SJSA1 (cell line): ENCODE data around the gene RNF148. TPM values are rescaled to one million over a fixed set of nuclear protein-coding genes. Genes with fewer than 3 reads are reported as not detected.

ENCODE experiments used
- DNase-seq, 2 experiments: peaks; one replicate each; pipeline ENCODE4 v3.0.0-alpha.2; 2015 to 2020; ENCODE audit warnings: low spot score in 2 of 2, low read depth in 1 of 2
- H3K27ac ChIP-seq: fragments of 250-450 bp; sonication (Bioruptor Pico); 2 replicates; pipeline ENCODE4 v1.5.1; 2020; ENCODE audit warnings: mild to moderate bottlenecking, moderate library complexity
- H3K27me3 ChIP-seq: fragments of 250-450 bp; sonication (Bioruptor Pico); replicated peaks from 2 replicates; pipeline ENCODE4 v1.5.1; 2020; ENCODE audit warnings: mild to moderate bottlenecking, moderate library complexity
- H3K36me3 ChIP-seq: fragments of 250-450 bp; sonication (Bioruptor Pico); 2 replicates; pipeline ENCODE4 v1.5.1; 2020; ENCODE audit warnings: mild to moderate bottlenecking
- H3K4me1 ChIP-seq: fragments of 250-450 bp; sonication (Bioruptor Pico); replicated peaks from 2 replicates; pipeline ENCODE4 v1.6.1; 2021; ENCODE audit warnings: mild to moderate bottlenecking
- H3K4me3 ChIP-seq: fragments of 250-450 bp; sonication (Bioruptor Pico); 2 replicates; pipeline ENCODE4 v1.5.1; 2020; ENCODE audit warnings: mild to moderate bottlenecking
- H3K9me3 ChIP-seq: fragments of 250-450 bp; sonication (Bioruptor Pico); replicated peaks from 2 replicates; pipeline ENCODE4 v1.5.1; 2020; ENCODE audit warnings: mild to moderate bottlenecking
- total RNA-seq: library from RNA; depleted of rRNA; stranded (reverse); fragments of >200 nt; shearing (Covaris generic); gene quantifications from 2 replicates; pipeline ENCODE4 v1.2.3, GENCODE V29; 2014

Gene RNF148
- total RNA-seq, 1 experiment from 2014 or later: 0.39 TPM

DNA sequence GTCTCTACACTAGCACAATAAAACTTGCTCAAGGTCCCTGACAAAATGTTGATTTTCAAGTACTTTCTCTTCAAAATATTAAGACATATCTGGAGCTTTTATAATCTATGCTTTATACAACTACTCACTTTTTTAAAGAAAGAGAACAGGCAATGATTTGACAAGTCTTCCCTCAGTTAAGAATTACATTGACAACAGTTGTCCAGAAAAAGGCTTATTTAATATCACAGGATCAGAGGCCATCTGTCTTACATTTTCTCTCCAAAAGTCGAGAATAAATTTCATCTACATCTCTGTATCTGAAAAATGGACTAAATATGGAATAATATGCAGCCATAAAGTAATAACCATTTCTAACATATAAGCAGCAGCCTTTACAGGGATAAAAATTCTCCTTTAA lies 8.2 kb upstream of the RNF148 start:
- Histone ChIP-seq H3K9me3 (no peaks in the 10 kb centered on the region), H3K4me1 (no peaks in the 10 kb centered on the region), H3K27ac (no peak overlapping the region), H3K4me3 (no peak overlapping the region), H3K36me3 (no peaks in the 10 kb centered on the region), H3K27me3 (no peaks in the 10 kb centered on the region; the same call in 1 of the 2 replicates)
- no peak for DNase-seq

DNA sequence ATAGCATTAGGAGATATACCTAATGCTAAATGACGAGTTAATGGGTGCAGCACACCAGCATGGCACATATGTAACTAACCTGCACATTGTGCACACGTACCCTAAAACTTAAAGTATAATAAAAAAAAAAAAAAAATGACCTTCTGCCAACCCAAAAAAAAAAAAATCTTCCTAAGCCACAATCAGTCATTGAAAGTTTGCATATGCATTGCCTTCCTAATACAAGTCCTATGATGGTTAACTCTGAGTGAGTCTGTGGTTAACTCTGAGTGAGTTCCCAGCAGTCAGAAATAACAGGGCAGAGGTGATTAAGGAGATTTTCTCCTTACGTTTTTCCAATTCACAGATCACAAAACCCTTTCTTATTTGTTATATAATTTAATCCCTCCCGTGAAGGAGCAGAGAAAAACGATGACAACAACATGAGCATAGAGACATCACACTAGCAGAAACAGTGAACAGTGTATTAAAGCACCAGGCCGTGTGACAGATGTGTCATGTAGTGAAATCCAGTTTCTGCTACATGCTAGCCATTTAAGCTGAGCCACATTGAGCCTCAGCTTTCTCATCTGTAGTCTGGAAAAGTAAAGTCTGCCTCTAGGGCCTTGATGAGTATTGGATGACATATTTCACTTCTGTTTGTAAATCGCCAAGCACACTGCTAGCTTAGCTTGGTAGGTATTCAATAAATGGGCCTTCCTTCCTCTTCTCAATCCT lies 7.4 kb upstream of the RNF148 start:
- H3K27me3 ChIP-seq: no peaks in the 10 kb centered on the region; the same call in 1 of the 2 replicates
- H3K4me3 ChIP-seq: no peak overlapping the region
- DNase-seq: no peak
- H3K36me3 ChIP-seq: no peaks in the 10 kb centered on the region
- no peaks in the 10 kb centered on the region for H3K4me1 ChIP-seq
- H3K9me3 ChIP-seq: no peaks in the 10 kb centered on the region
- no peak overlapping the region for H3K27ac ChIP-seq

- DNase-seq: no peak
- H3K27me3 ChIP-seq: no peaks in the 10 kb centered on the region
- H3K9me3 ChIP-seq: no peaks in the 10 kb centered on the region
- no peaks in the 10 kb centered on the region for H3K36me3 ChIP-seq
- no peak overlapping the region for H3K4me3 ChIP-seq
- H3K27ac ChIP-seq: no peak overlapping the region
- H3K4me1 ChIP-seq: no peaks in the 10 kb centered on the region
Measured at GRCh38 chr7:122706836-122707235, 4.1 kb upstream of the RNF148 start.

DNA sequence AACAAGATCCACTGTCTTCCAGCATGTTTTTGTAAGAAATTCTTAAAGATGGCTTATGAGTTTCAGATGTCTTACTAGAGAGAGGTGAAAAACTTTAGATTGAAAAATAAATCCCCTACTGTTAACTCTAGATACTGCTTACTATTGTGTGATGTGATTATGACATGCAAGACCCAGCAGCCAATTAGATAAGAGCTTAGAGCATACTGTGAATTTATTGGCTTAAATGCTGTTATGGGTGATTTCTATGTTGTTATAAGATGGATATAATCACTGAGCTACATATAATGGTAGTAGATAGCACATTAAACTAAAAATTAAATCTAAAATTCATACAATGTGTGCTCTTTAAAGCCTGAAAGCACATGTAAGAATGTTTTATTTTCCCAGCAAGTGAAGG lies 3.7 kb downstream of the RNF148 start, which contains the start of gene RNF133:
Gene RNF133 (minus strand): TSS at position 101 of the 400 bp plus-strand sequence. CDS start 199 bp downstream, outside the sequence.
- H3K27ac ChIP-seq: no peak within 1 kb of the TSS

GRCh38 chr7:122695816-122696215 lies 6.9 kb downstream of the RNF148 start:
- DNase-seq: no peak
- Histone ChIP-seq H3K27me3 (no peaks in the 10 kb centered on the region), H3K4me3 (no peak overlapping the region), H3K4me1 (no peaks in the 10 kb centered on the region), H3K9me3 (no peaks in the 10 kb centered on the region), H3K27ac (no peak overlapping the region), H3K36me3 (no peaks in the 10 kb centered on the region)

More for the DNA sequence above, 3.7 kb downstream of the RNF148 start, which contains the start of gene RNF133:
- DNase-seq: no peak
- H3K4me1 ChIP-seq: no peaks in the 10 kb centered on the region
- H3K9me3 ChIP-seq: no peaks in the 10 kb centered on the region
- no peak within 1 kb of the TSS for H3K4me3 ChIP-seq
- H3K36me3 ChIP-seq: no peaks in the 10 kb centered on the region
- no peaks in the 10 kb centered on the region for H3K27me3 ChIP-seq

GRCh38 chr7:122694697-122695096 lies 8.0 kb downstream of the RNF148 start:
- no peaks in the 10 kb centered on the region for H3K27me3 ChIP-seq
- H3K4me3 ChIP-seq: no peak overlapping the region
- H3K9me3 ChIP-seq: no peaks in the 10 kb centered on the region
- H3K36me3 ChIP-seq: no peaks in the 10 kb centered on the region
- H3K4me1 ChIP-seq: no peaks in the 10 kb centered on the region
- DNase-seq: no peak
- no peak overlapping the region for H3K27ac ChIP-seq

GRCh38 chr7:122692769-122693309 lies 9.9 kb downstream of the RNF148 start:
- no peaks in the 10 kb centered on the region for H3K27me3 ChIP-seq
- no peaks in the 10 kb centered on the region for H3K36me3 ChIP-seq
- H3K4me3 ChIP-seq: no peak overlapping the region
- H3K4me1 ChIP-seq: no peaks in the 10 kb centered on the region
- no peaks in the 10 kb centered on the region for H3K9me3 ChIP-seq
- no peak overlapping the region for H3K27ac ChIP-seq
- DNase-seq: no peak

- DNase-seq: no peak
- no peaks in the 10 kb centered on the region for H3K36me3 ChIP-seq
- H3K27ac ChIP-seq: no peak overlapping the region
- H3K4me3 ChIP-seq: no peak overlapping the region
- no peaks in the 10 kb centered on the region for H3K4me1 ChIP-seq
- H3K27me3 ChIP-seq: no peaks in the 10 kb centered on the region
- no peaks in the 10 kb centered on the region for H3K9me3 ChIP-seq
Measured at GRCh38 chr7:122691569-122692235, 11.0 kb downstream of the RNF148 start.

- no peak for DNase-seq
- Histone ChIP-seq H3K36me3 (no peaks in the 10 kb centered on the region), H3K9me3 (no peaks in the 10 kb centered on the region), H3K27me3 (no peaks in the 10 kb centered on the region), H3K4me1 (no peaks in the 10 kb centered on the region), H3K4me3 (no peak overlapping the region), H3K27ac (no peak overlapping the region)
Measured at GRCh38 chr7:122689346-122690109, 13.2 kb downstream of the RNF148 start.

DNA sequence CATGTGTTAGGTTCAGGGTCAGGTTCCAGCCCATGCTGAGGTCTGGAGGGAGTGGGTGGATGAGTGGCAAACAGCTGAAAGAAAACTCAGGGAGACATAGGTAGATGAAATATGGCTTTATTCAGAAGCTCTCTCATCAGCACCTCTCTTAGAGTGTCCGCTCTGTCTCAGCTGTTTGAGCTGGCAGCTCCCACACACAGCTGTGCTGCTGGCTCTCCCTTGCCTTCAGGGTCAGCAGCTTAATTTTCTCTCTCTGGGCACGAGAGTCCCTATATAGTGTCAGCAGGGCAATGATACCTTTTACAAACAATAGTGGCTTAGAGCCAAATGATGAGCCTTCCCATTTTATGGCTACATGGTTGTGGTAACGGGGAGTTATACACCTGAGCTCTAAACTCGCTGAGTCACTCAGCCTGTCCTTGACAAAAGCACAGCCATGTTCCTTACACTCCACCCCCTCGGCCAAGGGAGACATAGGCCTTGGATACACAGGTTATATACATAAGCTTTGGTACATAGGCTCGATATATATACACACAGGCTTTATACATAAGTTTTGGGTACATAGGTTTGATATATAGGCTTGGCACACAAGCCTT lies 14.2 kb downstream of the RNF148 start:
- Histone ChIP-seq H3K36me3 (no peaks in the 10 kb centered on the region), H3K4me1 (no peaks in the 10 kb centered on the region), H3K27ac (no peak overlapping the region), H3K27me3 (no peaks in the 10 kb centered on the region), H3K9me3 (no peaks in the 10 kb centered on the region), H3K4me3 (no peak overlapping the region)
- DNase-seq: no peak

DNA sequence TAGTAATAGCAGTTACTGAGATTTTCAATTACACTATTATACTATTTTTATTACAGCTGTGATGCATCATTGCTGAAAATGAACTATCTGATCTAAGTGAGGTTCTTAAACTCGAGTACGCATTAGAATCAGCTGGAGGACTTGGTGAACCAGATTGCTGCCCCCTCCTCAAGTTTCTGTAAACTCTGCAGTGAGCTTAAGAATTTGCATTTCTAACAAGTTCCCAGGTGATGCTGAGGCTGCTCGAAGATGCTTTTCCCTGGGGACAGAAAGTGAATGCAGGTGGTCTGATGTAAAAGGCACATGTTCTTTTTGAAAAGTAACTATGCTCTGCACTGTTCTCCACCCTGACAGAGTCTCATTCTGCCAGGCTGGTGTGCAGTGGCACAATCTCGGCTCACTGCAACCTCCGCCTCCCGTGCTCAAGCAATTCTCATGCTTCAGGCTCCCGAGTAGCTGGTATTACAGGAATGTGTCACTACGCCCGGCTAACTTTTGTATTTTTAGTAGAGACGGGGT lies 16.3 kb downstream of the RNF148 start:
- Histone ChIP-seq H3K27ac (no peak overlapping the region), H3K27me3 (no peaks in the 10 kb centered on the region), H3K4me3 (no peak overlapping the region), H3K36me3 (no peaks in the 10 kb centered on the region), H3K4me1 (no peaks in the 10 kb centered on the region), H3K9me3 (no peaks in the 10 kb centered on the region)
- DNase-seq: no peak

DNA sequence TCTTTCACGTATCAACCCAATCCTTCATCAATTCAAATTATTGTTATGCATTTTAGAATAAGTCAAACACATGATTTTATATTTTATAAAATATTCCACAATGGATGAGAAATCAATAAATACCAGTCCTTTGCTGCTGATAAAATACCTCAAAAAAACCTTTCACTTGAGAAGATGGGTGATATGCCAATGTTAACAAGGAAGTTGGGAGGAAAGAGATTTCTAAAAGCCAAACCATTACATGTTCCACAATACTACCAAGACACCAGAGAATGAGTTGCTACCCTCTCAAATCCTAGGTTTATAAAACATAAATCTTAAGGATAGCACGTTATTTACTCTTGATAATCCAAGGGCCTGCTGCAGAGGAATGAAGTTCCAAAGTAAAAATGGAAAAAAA lies 18.2 kb downstream of the RNF148 start:
- H3K9me3 ChIP-seq: no peaks in the 10 kb centered on the region
- H3K27me3 ChIP-seq: no peaks in the 10 kb centered on the region

DNA sequence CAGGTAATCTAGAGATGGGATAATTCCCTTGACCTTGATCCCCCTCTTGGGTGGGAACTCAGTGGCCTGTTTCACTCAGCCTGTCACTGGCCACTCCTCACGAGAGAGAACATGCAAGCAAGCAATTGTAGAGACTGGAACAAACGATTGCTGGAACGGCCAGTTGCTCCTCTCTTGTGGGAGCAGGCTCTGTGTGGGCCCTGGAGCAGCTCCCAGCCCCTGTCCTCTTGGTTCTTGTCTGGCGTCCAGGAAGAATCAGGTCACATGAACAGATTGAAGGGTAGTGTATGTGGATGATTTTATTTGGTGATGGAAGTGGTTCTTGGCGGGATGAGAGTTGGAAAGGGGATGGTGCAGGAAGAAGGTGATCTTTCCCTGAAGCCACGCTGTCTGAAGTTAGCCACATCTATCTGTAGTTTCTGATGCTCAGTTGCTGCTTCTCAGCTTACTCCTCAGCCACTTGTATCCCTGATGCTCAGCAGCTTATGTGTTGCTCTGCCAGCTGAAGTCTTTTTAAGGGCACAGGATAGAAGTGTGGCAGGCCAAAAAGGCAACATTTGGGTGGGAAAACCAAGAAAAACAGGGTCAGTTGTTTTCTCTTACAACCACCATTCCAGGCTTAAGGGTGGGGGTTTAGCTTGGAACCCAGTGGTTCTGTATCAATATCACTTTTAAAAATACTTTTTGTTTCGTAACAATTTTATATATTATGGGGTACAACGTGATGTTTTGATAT lies 19.7 kb downstream of the RNF148 start:
- no peaks in the 10 kb centered on the region for H3K36me3 ChIP-seq
- H3K9me3 ChIP-seq: no peaks in the 10 kb centered on the region
- DNase-seq: no peak
- no peak overlapping the region for H3K27ac ChIP-seq
- no peaks in the 10 kb centered on the region for H3K4me1 ChIP-seq
- H3K4me3 ChIP-seq: no peak overlapping the region
- no peaks in the 10 kb centered on the region for H3K27me3 ChIP-seq

More for the DNA sequence above, 18.2 kb downstream of the RNF148 start:
- no peak overlapping the region for H3K27ac ChIP-seq
- no peaks in the 10 kb centered on the region for H3K4me1 ChIP-seq
- DNase-seq: no peak
- H3K36me3 ChIP-seq: no peaks in the 10 kb centered on the region
- H3K4me3 ChIP-seq: no peak overlapping the region
